HG02840 (cell line): ENCODE results near the gene DOCK3.
"Not testable (repeated sequence)": the region's sequence is repeated elsewhere in the genome, so short reads cannot be mapped to it uniquely, and the experiment has no call there.

Experiments
- ATAC-seq: cut with Tn5 transposase; IDR thresholded peaks from one replicate; pipeline ENCODE4 v1.9.1; 2021; ENCODE audit warnings: mild to moderate bottlenecking, moderate library complexity, moderate number of reproducible peaks; ENCODE audit not compliant: unreplicated experiment, low FRiP score

Gene DOCK3

DNA sequence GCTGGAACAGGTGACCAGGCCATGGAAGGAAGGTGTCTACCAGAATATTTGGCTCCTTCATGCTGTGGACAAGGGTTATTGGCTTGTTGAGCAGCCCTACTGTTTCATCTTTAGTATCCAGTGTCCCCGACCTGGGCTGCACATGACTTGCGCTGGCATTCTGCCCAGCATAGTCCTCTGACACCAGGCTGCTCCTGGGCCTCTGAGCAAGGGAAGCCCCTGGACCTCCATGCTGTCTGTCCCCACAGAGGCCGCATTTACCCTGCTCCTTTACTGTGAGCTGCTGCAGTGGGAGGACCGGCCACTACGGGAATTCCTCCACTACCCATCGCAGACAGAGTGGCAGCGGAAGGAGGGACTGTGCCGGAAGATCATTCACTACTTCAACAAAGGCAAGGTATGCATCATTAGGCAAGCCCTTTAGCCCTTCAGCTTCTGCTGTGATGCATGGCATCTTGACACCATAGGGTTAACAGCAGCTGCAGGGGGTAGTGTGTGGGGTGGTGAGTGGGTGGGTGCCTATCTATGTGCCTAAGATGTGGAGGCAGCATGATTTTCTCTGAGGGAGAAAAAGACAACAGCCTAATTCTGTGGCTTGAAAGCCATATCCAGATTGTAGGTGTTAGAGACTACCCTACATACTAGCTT, 666.4 kb downstream of the DOCK3 start:
- no peak for ATAC-seq

DNA sequence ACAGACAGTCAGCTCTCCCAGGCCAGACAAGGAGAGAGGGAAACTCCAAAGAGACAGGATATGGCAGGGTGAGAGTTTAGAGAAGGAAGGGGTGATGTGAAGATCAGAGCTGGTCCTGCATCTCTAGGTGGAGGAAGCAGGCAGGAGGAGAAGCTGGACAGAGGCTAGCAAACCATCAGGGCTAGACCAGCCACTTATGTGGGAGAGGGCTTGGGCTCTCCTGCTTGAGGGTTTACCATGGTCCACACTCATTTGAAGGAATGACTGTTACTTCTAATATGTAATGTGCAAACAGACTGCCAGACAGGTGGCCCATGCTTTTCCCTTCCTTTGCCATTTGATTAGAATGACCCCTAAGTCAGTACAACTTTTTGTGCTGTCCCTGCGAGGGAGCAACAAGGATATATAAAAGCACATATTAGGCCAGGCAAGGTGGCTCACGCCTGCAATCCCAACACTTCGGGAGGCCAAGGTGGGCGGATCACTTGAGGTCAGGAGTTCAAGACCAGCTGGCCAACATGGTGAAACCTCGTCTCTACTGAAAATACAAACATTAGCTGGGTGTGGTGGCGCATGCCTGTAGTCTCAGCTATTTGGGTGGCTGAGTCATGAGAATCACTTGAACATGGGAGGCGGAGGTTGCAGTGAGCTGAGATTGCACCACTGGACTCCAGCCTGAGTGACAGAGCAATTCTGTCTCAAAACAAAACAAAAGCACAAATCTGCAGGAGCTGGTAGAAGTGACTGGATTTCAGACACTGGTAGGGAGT, 669.4 kb downstream of the DOCK3 start:
- ATAC-seq: no peak

DNA sequence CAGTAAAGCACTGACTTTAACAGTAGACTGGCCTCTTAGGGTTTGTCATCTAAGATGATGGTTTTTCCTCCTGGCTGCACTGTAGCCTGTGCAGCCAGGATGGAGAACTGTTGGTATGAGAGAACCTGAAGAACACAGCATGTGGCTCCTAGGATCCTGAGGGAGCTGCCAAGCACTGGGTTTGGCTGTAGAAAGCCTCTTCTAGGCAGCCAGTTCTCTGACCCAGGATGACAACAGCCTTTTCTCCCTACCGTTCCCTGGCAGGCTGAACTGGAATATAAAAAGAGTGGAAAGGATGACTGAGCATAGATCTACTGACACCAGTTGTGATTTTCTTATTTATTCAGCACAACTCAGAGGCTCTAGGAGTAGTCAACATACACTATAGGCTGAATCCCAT, 676.0 kb downstream of the DOCK3 start:
- ATAC-seq: no peak

DNA sequence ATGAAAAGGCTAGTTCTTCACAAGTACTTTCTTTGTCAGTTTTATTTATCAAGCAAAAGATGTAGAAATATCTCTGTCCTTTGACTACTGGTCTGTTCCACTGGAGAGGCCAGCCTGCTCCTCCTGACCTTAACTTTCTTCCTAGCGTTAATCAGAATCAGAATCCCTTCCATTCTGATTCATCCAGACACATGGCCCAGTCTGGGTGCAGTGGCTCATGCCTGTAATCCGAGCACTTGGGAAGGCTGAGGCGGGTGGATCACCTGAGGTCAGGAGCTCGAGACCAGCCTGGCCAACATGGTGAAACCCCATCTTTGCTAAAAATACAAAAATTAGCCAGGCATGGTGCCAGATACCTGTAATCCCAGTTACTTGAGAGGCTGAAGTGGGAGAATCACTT, 678.4 kb downstream of the DOCK3 start:
- no peak for ATAC-seq

DNA sequence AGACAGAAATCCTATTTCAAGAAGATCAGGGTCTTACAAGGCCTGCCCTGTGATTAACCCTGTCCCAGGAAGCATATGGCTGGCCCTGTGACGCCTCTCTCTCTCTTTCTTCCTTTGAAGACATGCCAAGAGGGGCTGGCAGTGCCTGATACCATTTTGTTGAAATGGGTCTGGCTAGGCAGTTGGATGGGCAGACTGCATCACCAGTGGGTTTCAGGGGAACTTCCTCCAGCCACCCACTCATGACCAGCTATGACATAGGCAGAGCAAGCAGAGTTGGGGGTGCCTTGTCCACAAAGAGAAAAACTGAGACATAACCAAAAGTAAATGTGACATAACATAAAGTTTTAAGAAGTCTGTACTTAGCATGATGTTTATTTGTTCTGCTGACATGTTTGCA, 679.0 kb downstream of the DOCK3 start:
- ATAC-seq: no peak

DNA sequence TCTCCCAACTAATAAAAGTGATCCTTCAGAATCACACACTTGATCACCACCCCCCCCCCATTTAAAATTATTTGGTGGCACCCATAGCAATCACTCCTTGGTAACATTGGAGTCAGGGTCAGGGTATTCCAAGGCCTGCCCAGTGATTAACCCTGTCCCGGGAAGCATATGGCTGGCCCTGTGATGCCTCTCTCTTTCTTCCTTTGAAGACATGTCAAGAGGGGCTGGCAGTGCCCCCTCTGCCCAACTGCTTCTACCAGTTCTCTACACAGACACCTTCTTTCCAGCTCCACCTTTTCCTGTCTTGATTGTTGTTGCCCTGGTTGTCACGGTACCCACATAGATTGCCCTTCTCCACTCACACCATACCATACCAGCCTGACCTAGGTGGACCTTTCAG, 679.4 kb downstream of the DOCK3 start:
- no peak for ATAC-seq

DNA sequence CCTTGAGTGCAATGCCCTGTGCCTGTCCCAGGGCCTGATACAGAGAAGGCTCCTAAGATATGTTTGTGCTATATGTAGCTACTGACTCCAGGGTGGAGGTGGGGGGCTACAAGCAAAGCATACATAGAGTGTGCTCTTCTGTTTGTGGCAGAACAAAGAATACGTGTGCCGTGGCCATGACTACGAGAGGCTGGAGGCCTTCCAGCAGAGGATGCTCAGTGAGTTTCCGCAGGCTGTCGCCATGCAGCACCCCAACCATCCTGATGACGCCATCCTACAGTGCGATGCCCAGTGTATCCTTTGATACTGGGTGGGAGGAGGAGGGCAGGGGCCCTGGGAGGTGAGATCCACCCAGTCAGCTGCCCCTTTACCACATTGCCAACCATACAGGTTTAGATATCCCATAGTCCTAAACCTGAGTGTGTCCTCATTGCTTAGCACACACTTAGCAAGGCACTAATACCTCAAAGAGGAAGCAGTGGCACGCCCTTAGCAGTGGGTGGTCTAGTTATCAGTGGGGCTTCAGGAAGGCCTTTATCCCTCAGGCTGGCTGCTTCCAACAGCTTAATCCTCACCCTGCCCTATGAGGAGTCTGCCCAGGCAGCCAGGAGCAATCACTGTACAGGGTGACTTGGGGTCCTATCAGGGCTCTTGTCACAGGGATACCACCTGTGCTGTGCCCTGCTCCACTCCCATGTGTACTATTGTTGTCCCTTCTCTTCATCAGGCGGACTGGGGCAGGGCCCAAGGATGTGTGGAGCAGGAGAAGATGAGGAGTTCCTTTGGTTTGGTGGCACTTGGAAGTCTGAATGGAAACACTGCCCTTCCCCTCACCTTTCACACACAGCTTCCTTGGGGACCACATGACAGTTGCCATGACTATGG, 680.2 kb downstream of the DOCK3 start:
- ATAC-seq: no peak

DNA sequence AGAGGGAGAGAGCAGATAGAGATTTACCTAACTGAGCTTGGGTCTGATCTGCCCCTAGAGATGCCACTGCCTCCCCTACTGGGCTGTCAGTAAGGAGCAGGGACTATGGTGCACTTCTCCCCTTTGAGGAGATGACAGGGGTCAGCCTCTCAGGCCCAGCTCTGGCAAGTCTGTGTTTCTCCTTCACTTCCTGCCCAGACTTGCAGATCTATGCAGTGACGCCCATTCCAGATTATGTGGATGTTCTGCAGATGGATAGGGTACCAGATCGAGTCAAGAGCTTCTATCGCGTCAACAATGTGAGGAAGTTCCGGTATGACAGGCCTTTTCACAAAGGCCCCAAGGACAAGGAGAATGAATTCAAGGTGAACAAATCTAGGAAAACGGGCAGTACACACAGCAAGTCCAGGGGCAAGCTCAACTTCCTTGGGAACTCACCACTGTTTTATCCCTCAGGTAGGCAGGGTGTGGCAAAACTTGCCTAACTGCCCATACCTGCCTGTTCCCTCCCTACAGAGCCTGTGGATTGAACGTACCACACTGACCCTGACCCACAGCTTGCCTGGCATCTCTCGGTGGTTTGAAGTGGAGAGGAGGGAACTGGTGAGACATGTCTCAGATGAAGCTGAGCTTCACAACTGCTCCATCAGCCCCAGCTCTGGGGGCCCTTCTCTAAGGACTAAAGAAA, 681.3 kb downstream of the DOCK3 start:
- ATAC-seq: no peak

DNA sequence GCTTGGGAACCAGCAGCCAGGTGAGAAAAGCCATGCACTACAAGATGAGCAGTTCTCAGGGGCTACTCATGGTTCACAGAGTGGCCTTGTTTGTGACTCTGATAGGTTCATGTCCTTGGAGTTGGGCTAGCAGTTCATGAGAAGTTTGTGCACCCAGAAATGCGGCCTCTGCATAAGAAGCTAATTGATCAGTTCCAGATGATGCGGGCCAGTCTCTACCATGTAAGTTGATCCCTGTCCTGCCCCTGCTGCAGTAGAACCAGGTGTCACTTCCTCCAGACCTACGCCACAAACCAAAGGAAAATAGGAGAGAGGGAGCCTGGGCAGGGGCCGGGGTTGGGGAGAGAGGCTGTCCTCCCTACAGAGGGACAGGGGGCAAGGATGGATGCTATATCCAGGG, 683.1 kb downstream of the DOCK3 start:
- ATAC-seq: no peak

DNA sequence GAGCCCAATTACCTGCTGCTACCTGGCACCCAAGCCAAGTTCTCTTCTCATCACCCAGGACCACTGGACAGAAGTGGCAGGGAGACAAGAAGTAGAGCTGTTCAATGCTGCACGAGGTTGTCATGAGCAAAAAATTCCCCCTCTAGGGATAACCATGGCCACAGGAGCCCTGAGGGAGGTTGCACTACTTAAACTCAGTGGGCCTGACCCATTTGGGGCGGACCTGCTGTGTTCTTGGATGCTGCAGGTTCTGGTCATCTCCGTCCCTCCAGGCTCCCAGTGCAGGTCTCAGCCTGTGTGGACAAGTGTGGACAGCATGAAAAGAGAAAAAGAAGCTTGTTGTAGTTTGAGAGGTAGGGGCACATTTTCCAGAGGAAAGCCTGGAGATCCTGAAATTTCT, 684.3 kb downstream of the DOCK3 start:
- no peak for ATAC-seq

DNA sequence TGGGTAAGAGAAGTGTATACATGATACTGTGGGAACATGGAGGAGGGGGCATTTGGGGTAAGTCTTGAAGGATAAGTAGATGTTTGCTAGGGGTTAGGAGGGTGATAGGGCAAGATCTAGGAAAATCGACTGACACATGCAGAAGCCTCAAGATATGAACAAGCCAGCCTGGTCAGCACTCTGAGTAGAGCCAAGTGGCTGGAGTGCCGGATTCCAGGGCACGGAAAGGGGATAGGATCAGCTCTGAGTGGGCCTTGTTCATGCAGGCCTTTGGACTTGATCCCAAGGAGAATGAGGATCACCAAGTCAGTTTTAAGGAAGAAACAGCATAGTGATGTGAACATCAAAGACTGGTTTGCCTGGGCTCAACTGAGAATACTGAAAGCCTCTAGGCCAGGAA, 686.1 kb downstream of the DOCK3 start:
- no peak for ATAC-seq

DNA sequence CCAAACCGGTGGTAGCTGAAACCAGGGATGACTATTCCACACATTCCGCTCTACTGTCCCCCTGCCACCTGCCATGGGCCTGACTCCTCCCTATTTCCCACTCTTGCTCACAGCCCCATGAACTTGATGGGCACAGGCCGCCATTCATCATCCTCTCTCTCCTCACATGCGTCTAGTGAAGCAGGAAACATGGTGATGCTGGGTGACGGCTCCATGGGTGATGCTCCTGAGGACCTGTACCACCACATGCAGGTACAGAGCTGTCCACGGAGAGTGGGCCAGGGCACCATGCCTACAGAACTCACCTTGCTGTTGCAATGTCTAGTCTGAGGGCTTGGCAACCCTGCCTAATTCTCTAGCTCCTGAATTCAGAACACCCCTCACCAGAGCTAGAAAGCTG, 687.0 kb downstream of the DOCK3 start:
- ATAC-seq: no peak

DNA sequence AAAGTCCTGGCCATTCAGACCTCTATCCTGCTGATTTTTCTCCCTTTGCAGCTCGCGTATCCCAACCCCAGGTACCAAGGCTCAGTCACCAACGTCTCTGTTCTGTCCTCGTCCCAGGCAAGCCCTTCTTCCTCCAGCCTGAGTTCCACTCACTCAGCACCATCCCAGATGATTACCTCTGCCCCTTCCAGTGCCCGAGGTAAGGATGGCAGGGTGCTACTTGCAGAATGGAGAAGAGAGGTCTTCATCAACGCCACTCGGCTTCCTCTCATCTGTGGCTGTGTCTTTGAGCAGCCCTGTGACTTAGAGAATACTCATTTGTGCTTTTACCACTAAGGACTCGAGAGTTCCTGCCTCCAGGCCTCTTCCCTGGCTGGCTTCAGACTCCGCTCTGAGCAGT, 687.7 kb downstream of the DOCK3 start:
- ATAC-seq: no peak

DNA sequence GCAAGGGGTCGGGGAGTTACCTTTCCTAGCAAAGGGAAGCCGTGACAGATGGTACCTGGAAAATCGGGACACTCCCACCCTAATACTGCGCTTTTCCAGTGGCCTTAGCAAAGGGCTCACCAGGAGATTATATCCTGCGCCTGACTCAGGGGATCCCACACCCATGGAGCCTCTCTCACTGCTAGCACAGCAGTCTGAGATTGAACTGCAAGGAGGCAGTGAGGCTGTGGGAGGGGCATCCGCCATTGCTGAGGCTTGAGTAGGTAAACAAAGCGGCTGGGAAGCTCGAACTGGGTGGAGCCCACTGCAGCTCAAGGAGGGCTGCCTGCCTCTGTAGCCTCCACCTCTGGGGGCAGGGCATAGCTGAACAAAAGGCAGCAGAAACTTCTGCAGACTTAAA, 693.5 kb downstream of the DOCK3 start:
- ATAC-seq: not testable (repeated sequence)

DNA sequence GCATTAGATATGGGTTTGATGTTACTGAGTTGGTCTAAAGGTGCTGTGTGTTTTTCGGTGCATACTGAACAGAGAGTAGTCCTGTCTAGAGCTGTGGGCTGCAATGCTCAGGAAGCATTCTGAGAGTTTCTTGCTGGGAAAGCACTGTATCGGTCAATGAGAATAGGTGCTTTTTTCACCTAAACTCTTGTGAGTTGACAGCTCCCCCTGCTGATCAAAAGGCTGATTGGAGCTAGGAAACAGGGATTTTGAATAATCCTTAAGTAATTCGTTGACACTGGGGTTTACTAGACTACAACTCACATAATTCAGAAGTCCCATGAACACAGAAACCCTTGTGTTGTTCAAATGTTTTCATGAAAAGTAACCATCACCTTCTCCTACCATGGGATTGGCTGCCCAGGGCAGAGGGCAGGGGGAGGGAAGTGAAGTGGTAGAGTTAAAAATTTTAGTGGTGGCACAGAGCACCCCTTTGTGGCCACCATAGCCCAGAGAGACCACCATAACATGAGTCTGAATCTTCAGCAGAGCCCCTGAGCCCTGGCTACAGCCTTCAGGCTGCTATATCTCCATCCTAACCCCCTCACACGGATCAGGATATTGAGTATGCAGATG, 697.3 kb downstream of the DOCK3 start:
- no peak for ATAC-seq

DNA sequence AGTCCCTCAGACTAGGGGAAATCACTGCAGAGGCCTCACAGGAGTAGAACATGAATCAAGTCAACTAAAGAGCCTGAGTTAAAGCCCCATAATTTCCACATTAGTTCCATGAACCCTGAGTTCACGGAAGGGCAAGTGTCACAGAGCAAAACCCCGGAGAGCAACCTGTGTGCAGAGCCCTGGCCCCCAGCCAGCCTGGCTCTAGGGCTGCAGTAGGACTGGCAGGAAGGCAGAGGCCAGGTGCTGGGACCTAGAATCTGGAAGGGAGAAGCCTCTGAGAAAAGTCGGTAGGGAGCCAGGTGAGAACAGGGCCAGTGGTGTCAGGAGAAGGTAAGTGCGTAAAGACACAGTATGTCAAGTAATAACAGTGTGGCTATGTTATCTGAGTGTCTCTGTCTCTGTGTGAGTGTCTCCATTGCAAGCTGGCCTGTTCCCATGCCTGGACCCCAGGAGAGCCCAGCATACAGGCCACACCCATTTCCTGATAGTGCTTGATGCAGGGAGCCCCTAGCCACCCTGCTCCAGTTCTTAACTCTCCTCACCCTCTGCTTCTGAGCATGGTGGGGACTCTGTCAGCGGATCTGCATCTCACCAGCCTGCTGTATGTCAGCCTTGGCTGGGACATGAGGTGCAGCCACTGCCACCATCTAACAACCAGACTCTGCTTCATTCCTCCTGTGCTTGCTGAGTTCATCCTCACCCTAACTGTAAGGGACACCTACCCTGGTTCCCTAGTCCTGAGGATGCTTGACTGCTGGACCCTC, 699.1 kb downstream of the DOCK3 start:
- no peak for ATAC-seq

DNA sequence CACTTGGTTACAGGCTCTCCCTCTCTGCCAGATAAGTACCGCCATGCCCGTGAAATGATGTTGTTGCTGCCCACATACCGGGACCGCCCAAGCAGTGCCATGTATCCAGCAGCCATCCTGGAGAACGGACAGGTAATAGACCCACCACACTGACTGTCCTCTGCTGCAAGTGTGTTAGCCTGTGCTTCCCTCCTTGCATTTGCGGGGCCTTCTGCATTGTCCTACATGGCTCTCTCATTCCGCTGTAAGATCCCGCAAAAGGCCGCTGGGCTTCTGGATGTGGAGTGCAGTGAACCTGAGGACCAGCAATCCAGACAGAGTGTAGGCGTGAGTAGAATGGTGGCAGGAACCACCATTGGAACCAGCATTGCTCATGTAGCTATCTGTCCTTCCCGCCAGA, 699.7 kb downstream of the DOCK3 start:
- ATAC-seq: no peak

DNA sequence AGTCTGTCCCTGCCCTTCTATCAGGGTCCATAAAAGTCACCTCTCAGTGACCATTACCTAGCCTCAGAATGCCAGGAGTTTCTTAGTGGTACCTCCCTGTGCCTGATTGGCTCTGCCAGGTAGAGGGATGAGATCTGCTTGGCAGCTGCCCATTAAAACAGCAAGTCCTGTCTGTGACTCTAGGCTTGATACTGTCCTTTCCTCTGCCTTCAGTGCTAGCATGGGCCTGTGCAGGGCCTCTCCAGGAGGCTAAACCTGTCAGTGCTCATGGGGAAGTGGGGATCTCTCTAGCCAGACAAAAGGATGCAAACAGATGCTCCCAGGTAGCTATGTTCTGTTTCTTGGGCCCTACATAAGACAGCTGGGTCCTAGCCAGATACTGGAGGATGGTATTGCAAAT, 700.4 kb downstream of the DOCK3 start:
- no peak for ATAC-seq

DNA sequence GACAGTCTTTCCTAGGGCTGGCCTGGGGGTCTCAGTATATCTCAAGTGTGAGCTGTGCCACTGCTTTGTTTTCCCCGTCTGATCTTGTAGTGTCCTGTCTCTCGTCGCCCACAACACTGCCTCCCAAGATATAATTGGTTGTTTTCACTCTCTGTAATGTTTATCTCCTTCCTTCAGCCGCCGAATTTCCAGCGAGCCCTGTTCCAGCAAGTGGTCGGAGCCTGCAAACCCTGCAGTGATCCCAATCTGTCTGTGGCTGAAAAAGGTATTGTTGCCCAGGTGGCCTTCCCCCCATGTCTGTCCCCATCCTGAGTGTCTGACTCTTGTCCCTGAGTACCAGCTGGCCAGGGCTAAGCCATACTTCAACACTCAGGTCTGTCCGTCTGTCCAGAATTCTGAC, 700.8 kb downstream of the DOCK3 start:
- ATAC-seq: no peak

DNA sequence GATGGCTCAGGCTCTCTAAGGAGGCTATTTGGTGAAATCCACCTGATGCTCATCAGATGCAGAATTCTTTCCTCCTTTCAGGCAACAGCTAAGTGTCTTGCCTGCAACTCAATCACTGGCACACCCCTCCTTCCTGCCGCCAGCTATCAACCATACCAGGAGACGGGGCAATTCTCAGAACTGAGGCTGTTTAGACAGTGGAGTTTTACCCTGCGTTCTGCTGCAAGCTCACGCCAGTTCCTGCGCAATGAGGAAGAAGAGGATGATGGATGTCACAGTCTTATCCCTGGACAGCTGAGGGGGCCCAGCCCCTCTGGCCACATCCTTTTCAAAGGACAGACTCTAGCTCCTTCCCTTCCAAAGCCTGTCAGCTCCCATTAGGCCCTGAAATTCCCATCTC, 703.3 kb downstream of the DOCK3 start:
- ATAC-seq: no peak
